ENCODE results near the gene POMC.
"Not testable (repeated sequence)": the region's sequence is repeated elsewhere in the genome, so short reads cannot be mapped to it uniquely, and the experiment has no call there.

The POMC gene

DNA sequence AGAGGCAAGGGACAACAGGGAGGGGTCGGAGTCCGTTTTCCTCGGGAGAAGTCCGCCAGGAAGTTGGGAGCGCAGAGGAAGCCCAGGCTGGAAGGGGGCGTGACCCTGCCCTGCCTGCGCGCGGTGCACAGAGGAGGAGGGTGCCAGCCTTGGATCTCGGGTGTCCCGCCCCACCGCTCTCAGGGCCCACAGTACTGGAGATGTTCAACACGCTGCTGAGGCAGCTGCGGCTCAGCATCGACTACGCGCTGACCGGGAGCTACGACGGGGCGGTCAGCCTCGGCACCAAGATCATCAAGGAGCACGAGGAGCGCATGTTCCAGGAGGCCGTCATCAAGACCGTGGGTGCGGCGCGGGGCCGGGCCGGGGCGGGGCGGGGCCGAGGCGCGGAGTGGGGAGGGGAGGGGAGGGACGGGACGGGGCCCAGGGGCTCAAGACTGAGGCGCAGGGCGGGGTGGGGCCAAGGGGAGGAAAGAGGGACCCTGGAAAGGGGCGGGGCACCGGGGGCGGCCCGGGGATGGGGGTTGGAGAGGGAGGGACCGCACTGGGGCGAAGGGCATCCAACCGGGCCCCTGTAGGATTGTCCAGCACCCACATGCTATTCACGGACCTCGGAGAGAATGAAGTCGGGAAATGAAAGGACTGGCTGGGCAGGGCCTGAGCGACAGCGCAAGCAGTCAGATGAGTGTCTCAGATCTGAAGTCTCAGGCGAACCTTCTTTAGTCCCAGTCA, 36.6 kb downstream of the POMC start:
- DNase-seq: peak in 1 of 5 donors; percentile 14

DNA sequence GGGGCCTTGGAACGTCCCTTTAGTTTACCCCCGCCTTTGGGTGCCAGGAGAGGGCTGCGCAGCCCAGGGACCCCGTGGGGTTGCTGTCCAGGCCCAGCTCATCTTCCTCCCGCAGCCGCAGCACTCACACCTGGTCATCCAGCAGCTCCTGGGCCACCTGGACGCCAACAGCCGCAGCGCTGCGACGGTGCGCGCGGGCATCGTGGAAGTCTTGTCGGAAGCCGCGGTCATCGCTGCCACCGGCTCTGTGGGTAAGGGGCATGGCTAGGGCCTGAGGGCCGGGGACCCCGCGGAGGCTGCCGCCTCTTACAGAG, 37.2 kb downstream of the POMC start:
- DNase-seq: no peak

DNA sequence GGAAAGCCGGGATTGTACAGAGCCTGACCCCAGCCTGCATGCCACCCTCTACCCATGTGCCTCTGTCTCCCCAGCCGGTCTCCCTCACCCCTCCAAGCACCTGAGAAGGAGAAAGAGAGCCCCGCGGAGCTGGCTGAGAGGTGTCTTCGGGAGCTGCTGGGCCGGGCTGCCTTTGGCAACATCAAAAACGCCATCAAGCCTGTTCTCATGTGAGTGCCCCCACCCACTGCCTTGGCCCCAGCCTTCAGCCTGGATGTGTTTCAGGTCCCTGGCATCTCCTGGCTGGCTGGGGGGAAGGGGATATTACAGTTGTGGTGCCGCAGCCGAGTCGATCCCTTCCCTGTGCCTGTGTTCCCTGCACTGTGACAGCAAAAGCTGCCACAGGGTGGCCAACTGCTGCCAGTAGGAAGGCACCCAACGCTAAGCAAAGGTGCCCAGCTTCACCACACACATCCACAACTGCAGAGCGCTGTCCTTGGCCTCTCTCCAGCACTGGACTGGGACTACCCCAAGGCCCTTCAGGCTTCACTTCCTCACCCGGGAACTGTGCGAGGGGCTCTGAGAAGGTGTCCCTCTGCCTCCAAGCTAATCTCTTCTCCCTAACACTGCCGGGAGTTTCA, 38.4 kb downstream of the POMC start:
- no peak for DNase-seq

DNA sequence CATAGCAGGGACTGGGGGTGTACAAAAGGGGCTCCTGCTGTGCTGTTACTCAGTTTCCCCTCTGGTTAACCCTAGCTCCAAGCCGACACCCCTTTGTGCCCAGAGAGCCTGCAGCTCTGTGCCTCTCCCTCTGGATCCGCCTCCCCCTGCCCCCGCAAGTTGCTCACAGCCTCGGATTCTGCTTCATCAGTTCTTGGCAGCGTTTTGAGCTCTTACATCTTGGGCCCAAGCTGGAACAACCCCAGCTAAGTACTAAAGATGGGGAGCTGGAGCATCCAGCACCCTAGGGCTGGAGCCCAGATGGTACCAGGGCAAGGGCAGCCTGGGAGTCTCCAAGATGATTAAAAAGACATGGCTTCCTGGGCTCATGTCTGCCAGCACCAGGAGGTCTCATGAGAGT, 40.7 kb downstream of the POMC start:
- no peak for DNase-seq

DNA sequence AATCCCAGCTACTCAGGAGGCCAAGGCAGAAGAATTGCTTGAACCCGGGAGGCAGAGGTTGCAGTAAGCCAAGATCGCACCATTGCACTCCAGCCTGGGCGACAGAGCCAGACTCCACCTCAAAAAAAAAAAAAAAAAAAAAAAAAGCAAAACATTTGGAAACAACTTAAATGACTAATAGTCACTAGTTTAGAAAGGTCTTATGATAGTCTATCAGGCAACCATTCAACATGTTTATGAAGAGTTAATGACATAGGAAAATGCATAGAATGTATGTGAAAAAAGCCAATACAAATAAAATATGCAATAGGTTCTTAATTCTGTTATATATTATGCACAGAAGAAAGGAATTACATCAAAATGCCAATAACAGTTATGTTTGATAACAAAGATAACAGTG, 41.3 kb downstream of the POMC start:
- DNase-seq: not testable (repeated sequence)

DNA sequence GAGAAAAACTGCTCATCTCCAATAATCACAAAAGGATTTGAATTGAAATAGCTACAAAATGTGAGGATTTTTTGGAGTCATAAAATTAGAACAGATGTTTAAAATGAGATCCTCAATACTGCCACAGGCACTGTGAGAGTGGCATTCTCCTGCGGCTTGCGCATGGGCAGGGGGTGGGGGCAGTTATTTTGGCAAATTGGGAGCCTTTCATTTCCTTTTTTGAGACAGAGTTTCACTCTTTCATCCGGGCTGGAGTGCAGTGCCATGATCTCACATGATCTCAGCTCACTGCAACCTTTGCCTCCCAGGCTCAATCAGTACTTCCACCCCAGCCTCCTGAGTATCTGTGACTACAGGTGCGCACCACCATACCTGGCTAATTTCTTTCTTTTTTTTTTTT, 42.4 kb downstream of the POMC start:
- no peak for DNase-seq

DNA sequence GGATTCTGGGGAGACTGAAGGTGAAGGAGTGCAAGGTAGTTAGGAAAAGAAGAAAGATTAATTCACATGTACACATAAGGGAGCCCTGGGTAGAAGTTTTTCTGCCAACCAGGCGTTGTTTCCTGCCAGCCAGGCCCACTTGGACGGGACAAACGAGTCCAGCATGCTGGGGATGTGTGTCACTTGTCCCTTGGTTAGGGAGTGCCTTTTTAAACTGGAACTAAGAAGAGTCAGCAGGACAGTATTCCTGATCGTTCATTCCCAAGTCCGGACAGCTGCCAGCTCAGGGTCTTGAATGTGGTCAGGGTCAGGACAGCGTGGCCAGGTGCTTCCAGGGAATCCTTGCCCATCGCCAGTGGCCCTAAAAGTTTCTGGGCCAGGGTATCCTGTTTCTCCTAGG, 43.2 kb downstream of the POMC start:
- DNase-seq: no peak

DNA sequence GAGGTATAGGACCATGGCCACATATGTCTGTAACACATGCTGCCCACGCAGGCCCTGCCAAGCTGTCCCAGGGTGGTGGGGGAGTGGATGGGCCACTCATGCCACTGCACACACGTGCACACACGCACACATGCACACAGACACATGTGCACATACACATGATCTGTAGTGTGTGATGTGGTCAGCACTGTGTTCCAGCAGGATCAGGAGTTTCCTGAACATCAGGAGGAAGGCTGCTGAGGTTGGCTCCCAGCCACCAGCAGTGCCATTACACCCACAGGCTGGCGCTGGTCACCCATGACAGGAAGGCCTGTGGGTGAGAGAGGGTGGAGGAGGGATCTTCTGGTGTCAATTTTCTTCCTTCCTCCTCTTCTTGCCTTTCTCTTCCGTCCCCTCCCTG, 44.7 kb downstream of the POMC start:
- no peak for DNase-seq

DNA sequence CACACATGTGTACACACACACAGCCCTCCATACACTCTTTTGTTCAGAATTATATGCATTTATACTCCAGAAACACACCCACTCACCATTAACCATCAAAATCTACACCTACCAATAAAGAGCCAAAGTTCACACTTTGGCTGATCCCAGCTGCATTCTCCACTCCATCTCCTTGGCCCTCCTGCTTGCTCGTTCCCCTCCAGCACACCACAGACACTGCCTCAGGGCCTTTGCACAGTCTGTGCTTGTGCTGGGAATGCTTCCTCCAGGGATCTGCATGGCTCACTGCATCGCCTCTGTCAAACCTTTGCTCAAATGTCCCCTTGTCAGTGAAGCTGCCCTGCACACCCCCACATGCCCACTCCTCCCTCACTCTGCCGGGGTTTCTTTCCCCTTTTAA, 46.0 kb downstream of the POMC start:
- DNase-seq: no peak

DNA sequence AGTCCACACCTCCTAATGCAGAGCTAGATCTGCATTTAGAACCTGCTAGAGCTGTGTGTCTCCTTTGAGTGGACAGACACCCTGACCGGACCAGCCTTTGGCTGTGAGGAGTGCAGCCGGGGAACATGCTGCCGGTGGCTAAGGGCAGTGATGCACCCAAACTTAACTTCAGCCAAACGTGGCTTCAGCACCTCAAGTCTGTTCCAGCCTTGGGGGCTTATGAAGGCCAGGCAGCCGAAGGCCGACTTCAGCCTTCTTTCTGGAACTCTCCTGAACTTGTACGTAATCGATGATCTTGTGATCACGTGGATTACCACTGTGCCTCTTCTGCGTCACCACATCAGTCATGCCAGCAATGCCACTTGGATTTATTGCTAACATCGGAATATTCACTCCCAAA, 49.1 kb downstream of the POMC start:
- DNase-seq: no peak

DNA sequence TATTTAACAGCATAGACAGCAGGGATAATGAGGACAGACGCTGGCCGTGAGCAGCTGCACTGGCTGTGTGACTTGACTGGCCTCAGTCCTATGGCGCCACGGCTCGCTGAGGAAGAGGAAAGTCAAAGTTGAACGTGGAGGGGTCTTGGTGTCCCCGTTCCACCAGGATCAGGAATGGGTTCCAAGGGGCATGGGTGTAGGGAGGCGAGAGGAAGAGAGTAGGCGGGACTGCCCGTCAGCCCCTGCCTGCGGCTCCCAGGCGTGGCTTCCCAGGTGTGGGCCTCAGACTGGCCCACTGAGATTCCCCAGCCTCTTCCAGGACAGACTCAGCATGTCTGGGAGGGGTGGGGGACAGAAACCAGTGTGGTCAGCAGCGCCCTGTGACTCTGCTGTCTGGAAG, 51.4 kb downstream of the POMC start:
- no peak for DNase-seq

DNA sequence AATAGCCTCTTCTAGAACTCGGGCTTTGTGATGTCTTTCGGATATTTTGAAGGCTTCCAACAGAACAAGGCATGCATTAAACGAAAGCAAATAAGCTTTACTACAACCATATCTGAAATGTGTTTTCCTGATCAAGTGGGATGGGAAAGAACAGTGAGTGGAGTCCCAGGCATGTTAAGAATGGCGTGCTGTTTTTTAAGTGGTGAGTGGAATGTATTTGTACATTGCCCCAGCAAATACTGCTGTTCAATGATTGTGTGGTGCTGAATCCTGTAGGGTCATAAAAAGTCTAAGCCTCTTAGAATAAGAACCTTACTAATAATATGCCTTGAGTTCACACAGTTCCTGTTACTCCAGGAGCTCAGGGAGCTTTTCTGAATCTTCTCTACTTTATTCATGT, 52.5 kb downstream of the POMC start:
- DNase-seq: no peak

DNA sequence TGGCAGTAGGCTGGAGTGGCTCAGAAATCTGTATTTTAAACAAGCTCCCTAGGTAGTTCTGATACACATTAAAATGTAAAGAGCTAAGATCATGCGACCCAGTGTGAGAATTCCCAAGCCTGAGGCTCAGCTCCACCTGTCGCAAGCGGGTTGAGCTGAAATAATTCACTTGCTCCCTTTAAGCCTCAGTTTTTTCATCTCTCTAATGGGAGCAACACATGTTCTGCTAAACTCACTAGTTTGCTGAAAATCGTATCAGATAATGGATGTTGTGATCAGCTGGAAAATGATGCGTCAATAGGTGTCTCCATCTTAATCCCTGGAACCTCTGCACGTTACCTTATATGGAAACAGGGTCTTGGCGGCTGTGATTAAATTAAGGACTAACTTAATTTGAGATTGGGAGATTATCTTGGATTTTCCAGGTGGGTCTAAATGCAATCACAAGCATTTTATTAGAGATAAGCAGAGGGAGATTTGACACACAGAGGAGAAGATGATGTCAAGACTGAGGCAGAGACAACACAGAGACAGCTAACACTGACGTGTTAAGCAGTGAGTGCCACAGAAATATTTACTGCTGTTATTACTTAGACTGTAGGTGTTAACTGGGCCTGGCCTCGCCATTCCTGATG, 53.0 kb downstream of the POMC start:
- DNase-seq: no peak

DNA sequence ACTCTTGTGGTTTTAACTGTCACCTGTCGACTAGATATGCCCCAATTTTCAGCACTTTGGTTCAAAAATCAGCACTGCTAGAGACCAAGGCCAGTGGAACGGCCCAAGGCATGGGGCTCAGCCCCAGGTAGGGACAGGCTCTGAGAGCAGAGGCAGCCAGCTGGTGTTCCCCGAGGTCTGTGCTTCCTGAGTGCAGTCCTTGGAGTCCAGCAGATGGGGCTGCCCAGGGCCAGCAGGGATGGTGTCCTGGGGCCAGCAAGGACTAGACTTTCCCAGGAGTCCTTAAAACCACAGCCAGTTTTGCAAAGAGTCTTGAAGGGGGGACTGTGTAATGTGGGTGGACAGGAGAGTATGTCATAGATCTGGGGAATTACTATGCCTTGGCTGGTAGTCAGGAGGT, 56.3 kb downstream of the POMC start:
- DNase-seq: no peak
